HG03442 (cell line): ENCODE measurements around the gene ZNF296.

Experiments used
- ATAC-seq: cut with Tn5 transposase; IDR thresholded peaks from one replicate; pipeline ENCODE4 v1.9.1; 2021; ENCODE audit warnings: mild to moderate bottlenecking, moderate library complexity; ENCODE audit not compliant: unreplicated experiment

Gene ZNF296

GRCh38 chr19:45032421-45032820, 43.9 kb downstream of the ZNF296 start:
- ATAC-seq = no peak

- ATAC-seq = no peak
These were observed 45.5 kb downstream of the ZNF296 start for GRCh38 chr19:45030825-45031224.

- no peak for ATAC-seq
These were observed 48.9 kb downstream of the ZNF296 start for GRCh38 chr19:45027371-45027770.

GRCh38 chr19:45025264-45025663, 51.0 kb downstream of the ZNF296 start:
- ATAC-seq = no peak

GRCh38 chr19:45023048-45023447, 53.2 kb downstream of the ZNF296 start:
- ATAC-seq = no peak

GRCh38 chr19:45021971-45022370, 54.3 kb downstream of the ZNF296 start:
- no peak for ATAC-seq
